Adrenal gland (tissue), 5 donors: ENCODE results near the gene EIF4G2.

ENCODE experiments used
- POLR2A ChIP-seq, 2 donors: fragments of 450-650 bp; IDR thresholded peaks; one replicate each; pipeline ENCODE4 v1.6.1; 2017; ENCODE audit warnings: antibody characterized with exemption in 2 of 2, mild to moderate bottlenecking in 2 of 2, moderate library complexity in 1 of 2
- TF ChIP-seq, protein P1 (sequence below), 6 experiments: fragments of 450-650 bp in 4 of 6; fragments of 200-600 bp in 2 of 6; sonication (generic) in 1 of 6; IDR thresholded peaks; 1 replicate in 5 of 6; 2 replicates in 1 of 6; pipeline versions ENCODE4 v1.5.1 to v1.8.0; 2016 to 2021; ENCODE audit warnings: antibody characterized with exemption in 6 of 6, mild to moderate bottlenecking in 2 of 6, moderate library complexity in 1 of 6
- donor health status: DM: no; HTN: no; CAD: no.

GRCh38 chr11:10797531-10797930 is 11.2 kb downstream of the EIF4G2 start:
- TF ChIP-seq, protein P1, sequence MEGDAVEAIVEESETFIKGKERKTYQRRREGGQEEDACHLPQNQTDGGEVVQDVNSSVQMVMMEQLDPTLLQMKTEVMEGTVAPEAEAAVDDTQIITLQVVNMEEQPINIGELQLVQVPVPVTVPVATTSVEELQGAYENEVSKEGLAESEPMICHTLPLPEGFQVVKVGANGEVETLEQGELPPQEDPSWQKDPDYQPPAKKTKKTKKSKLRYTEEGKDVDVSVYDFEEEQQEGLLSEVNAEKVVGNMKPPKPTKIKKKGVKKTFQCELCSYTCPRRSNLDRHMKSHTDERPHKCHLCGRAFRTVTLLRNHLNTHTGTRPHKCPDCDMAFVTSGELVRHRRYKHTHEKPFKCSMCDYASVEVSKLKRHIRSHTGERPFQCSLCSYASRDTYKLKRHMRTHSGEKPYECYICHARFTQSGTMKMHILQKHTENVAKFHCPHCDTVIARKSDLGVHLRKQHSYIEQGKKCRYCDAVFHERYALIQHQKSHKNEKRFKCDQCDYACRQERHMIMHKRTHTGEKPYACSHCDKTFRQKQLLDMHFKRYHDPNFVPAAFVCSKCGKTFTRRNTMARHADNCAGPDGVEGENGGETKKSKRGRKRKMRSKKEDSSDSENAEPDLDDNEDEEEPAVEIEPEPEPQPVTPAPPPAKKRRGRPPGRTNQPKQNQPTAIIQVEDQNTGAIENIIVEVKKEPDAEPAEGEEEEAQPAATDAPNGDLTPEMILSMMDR (IDR thresholded peaks at IDR 0.05): no peak
- TF ChIP-seq POLR2A (IDR thresholded peaks at IDR 0.05): no peak
